HG03045 (cell line): ENCODE measurements around the gene ST3GAL6.

ENCODE experiments used
- ATAC-seq: cut with Tn5 transposase; IDR thresholded peaks from one replicate; pipeline ENCODE4 v1.9.1; 2021; ENCODE audit warnings: mild to moderate bottlenecking, moderate library complexity; ENCODE audit not compliant: unreplicated experiment

The ST3GAL6 gene

GRCh38 chr3:98843266-98843959 lies 80.3 kb downstream of the ST3GAL6 start:
- no peak for ATAC-seq
